Ovary (tissue), 9 donors: Measurements from ENCODE around the gene TPX2. TPM values are rescaled to one million over a fixed set of nuclear protein-coding genes. Genes with fewer than 3 reads are reported as not detected.

Experiments
- DNase-seq, 5 donors: peaks; one replicate each; pipeline ENCODE4 v3.0.0-alpha.2; 2019 to 2020
- H3K27ac ChIP-seq, 2 donors: fragments of 200-600 bp; one replicate each; pipeline versions ENCODE4 v1.5.1 to v1.8.0; 2019 to 2022
- H3K27me3 ChIP-seq: fragments of 200-600 bp; one replicate; pipeline ENCODE4 v1.8.0; 2022
- H3K36me3 ChIP-seq: fragments of 200-600 bp; sonication (generic); one replicate; pipeline ENCODE4 v1.5.1; 2019
- H3K4me1 ChIP-seq: one replicate; pipeline ENCODE4 v1.8.1; 2013; ENCODE audit warnings: mild to moderate bottlenecking, moderate library complexity; ENCODE audit not compliant: insufficient read depth
- H3K4me3 ChIP-seq: fragments of 200-600 bp; sonication (generic); one replicate; pipeline ENCODE4 v1.5.1; 2017
- H3K9me3 ChIP-seq, 2 donors: fragments of 200-600 bp in 1 of 2; sonication (generic) in 1 of 2; one replicate each; pipeline versions ENCODE4 v1.5.1 to v1.8.1; 2013 to 2019; ENCODE audit warnings: mild to moderate bottlenecking in 1 of 2, moderate library complexity in 1 of 2
- EP300 ChIP-seq: sonication (generic); formaldehyde crosslinking; IDR thresholded peaks from one replicate; pipeline ENCODE4 v1.6.1; 2017; ENCODE audit warnings: antibody characterized with exemption
- POLR2A ChIP-seq: fragments of 450-650 bp; IDR thresholded peaks from one replicate; pipeline ENCODE4 v1.6.1; 2017; ENCODE audit warnings: antibody characterized with exemption, mild to moderate bottlenecking, moderate library complexity
- WGBS, 3 donors: extraction: QIAGEN DNeasy Blood & Tissue Kit in 1 of 3; methylation state at CpG; one replicate each; pipeline versions ENCODE4 v1.1.5 to v1.1.7; 2013 to 2017; 5-methylcytosine and 5-hydroxymethylcytosine counted together
- intact Hi-C, 4 donors: fragments of 100-400 bp; cut with DNase I; formaldehyde crosslinking; loops; one replicate each; pipeline versions ENCODE4 v1.11.0 to v1.15.1; 2022 to 2023
- polyA plus RNA-seq, 2 donors: library from polyadenylated mRNA; stranded (reverse); fragments of 200-250 nt in 1 of 2; fragments of 350-450 nt in 1 of 2; fragmentation: Illumina TruSeq in 1 of 2; extraction: RNeasy Lipid Tissue Mini Kit (QIAGEN cat#74804) in 1 of 2; gene quantifications; one replicate each; pipeline ENCODE4 v1.2.3, GENCODE V29; 2013 to 2014
- total RNA-seq, 7 donors: library from RNA; depleted of rRNA in 2 of 7; stranded (reverse); fragments of >200 nt in 2 of 7; fragmentation: NEBNext Ultra II Directional in 3 of 7; extraction: Animal tissue kit (Norgen Biotek cat#: 25700) in 3 of 7; gene quantifications; one replicate each; pipeline versions ENCODE4 v1.1.0 to v1.2.4, GENCODE V29; 2016 to 2023
- TF ChIP-seq, protein P1 (sequence below), 3 donors: fragments of 450-650 bp in 2 of 3; fragments of 200-600 bp in 1 of 3; IDR thresholded peaks; one replicate each; pipeline versions ENCODE4 v1.5.1 to v1.8.0; 2016 to 2022; ENCODE audit warnings: antibody characterized with exemption in 3 of 3, mild to moderate bottlenecking in 1 of 3
- donor health status: DM: no; HTN: no; CAD: no; lungs with moderate emphysema.
- donor health status: DM: no; HTN: no; CAD: no.
- donor health status: Bipolar disorder and iron deficiency.
- donor health status: DM: yes; HTN: yes; CAD: no.
- donor health status: DM: no; HTN: no; CAD: no.
- donor health status: DM: yes; HTN: yes; CAD: no.

Gene TPX2
- total and polyA plus RNA-seq, 9 donors = 0.10 to 5.2 (median 0.91) TPM

DNA sequence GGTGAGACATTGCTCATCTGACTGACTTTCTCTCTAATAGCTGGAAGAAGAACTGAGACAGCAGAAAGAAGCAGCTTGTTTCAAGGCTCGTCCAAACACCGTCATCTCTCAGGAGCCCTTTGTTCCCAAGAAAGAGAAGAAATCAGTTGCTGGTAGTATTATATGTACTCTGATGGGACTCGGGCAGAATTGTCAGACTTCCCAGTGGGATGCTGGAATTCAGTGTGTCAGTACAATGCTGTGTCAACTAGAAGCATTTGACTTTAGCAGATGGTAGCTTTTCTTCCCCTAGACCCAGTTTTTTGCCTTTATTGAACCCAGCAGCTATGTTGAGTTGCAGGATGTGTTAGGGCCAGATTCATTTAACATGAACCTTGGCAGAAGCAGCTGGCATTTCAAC, 58.3 kb downstream of the TPX2 start:
- TF ChIP-seq EP300 = no peak
- TF ChIP-seq, protein P1, sequence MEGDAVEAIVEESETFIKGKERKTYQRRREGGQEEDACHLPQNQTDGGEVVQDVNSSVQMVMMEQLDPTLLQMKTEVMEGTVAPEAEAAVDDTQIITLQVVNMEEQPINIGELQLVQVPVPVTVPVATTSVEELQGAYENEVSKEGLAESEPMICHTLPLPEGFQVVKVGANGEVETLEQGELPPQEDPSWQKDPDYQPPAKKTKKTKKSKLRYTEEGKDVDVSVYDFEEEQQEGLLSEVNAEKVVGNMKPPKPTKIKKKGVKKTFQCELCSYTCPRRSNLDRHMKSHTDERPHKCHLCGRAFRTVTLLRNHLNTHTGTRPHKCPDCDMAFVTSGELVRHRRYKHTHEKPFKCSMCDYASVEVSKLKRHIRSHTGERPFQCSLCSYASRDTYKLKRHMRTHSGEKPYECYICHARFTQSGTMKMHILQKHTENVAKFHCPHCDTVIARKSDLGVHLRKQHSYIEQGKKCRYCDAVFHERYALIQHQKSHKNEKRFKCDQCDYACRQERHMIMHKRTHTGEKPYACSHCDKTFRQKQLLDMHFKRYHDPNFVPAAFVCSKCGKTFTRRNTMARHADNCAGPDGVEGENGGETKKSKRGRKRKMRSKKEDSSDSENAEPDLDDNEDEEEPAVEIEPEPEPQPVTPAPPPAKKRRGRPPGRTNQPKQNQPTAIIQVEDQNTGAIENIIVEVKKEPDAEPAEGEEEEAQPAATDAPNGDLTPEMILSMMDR (IDR thresholded peaks at IDR 0.05) = no peak
- no peak for TF ChIP-seq POLR2A
- Histone ChIP-seq H3K27ac (no peak overlapping the region), H3K4me3 (no peak overlapping the region), H3K4me1 (no peaks in the 10 kb centered on the region), H3K27me3 (no peaks in the 10 kb centered on the region), H3K9me3 (no peaks in the 10 kb centered on the region), H3K36me3 (no peaks in the 10 kb centered on the region)
- DNase-seq = no peak
- WGBS, 3 donors = 85 to 91% (median 87%) methylated on average over 3 of the region's 3 CpGs
- intact Hi-C loops = no loop called here

DNA sequence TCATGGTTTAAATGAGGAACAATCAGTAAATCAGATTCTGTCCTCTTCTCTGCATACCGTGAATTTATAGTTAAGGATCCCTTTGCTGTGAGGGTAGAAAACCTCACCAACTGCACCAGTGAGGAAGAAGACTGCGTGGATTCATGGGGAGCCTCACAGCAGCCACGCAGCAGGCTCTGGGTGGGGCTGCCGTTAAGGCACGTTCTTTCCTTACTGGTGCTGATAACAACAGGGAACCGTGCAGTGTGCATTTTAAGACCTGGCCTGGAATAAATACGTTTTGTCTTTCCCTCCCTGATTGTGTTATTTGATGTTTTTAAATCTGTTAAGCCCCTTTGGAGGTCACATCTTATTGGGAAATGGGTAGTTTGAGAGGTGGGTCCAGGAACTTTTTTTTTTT, 62.4 kb downstream of the TPX2 start:
- no peak for DNase-seq
- TF ChIP-seq, protein P1 (IDR thresholded peaks at IDR 0.05) = no peak
- TF ChIP-seq EP300 = no peak
- TF ChIP-seq POLR2A = no peak
- Histone ChIP-seq H3K4me1 (no peaks in the 10 kb centered on the region), H3K9me3 (no peaks in the 10 kb centered on the region), H3K27ac (no peak overlapping the region), H3K4me3 (no peak overlapping the region), H3K36me3 (no peaks in the 10 kb centered on the region), H3K27me3 (no peaks in the 10 kb centered on the region)
- 76 to 86% (median 76%) methylated on average over 7 of the region's 7 CpGs for WGBS, 3 donors
- intact Hi-C loops = no loop called here

DNA sequence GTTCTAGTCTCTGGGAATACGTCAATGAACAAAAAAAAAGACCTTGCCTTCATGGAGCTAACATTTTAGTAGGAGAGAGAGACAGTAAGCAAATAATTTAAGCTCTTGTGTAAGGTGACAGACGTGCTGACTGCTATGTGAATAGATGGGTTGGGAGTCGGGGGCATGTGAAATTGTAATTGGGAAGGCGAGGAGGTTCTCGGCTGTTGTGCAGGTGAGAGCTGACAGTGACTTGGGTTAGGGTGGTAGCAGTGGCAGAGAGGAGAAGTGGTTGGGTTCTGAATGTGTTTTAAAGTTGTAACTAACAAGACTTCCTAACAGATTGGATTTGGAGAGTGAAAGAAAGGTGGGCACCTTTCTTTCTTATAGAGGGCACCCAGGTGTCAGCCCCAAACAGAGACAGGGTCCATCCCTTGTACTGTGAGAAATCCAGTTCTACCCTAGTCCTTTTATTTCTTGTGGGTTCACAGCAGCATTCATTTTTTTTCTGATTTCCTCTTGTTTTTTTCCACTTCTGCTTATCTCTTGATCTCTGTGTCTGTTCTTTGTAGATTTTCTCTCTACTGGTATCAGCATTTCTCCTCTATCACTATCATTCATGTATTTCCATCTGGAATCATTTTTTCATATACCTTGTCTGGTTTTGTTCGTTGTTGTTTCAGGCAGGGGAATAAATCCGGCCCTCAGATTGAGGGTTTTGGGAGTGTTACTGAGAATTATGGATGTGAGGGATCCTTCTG, 64.6 kb downstream of the TPX2 start:
- Histone ChIP-seq H3K9me3 (no peaks in the 10 kb centered on the region), H3K4me1 (no peaks in the 10 kb centered on the region), H3K27me3 (no peaks in the 10 kb centered on the region), H3K36me3 (no peaks in the 10 kb centered on the region), H3K27ac (no peak overlapping the region), H3K4me3 (no peak overlapping the region)
- TF ChIP-seq, protein P1 (IDR thresholded peaks at IDR 0.05) = no peak
- TF ChIP-seq POLR2A (no peak), EP300 (no peak)
- no peak for DNase-seq
- 91 to 95% (median 93%) methylated on average over 7 of the region's 7 CpGs for WGBS, 3 donors
- intact Hi-C loops = no loop called here

DNA sequence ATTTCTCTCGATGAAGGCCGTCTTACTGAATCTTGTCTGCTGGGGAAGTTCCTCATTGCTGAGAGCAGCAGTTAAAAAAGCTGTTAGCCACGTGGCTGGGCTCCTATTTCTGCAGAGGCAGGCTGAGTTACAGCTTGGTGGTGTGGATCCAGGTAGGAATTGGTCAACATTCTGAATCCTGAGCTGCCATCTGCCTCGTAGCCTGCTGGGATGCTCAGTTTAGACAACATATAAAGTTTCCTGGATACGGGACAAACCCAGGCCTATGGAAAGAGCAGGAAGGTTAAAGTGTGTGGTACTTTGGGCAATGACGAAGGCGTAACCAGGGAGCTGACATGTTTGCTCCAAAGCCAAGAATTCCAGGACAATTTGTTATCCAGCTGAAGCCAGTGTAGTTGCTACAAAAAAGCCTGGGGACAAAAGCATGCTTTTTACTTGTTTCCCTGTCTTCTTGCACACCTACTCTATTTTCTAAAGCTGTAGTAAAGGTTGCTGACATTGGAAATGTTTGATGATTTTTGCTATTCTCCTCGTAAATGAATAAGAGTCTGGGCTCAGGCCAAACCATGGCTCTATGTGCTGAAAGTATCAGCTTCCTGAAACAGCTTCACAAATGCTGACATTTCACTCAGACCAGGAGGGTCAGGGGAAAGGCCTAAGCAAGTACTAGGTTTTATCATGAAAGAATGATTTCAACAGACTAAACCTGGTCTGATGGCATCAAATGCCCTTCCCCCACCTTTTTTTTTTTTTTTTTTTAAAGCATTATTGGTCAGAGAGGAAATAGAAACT, 67.7 kb downstream of the TPX2 start:
- intact Hi-C loops = no loop called here

More for the DNA sequence above, 67.7 kb downstream of the TPX2 start:
- Histone ChIP-seq H3K4me3 (no peak overlapping the region), H3K4me1 (no peaks in the 10 kb centered on the region), H3K36me3 (no peaks in the 10 kb centered on the region), H3K9me3 (no peaks in the 10 kb centered on the region), H3K27me3 (no peaks in the 10 kb centered on the region), H3K27ac (no peak overlapping the region)
- no peak for TF ChIP-seq POLR2A
- no peak for TF ChIP-seq EP300
- TF ChIP-seq, protein P1 (IDR thresholded peaks at IDR 0.05) = no peak
- DNase-seq = no peak
- 77 to 84% (median 78%) methylated on average over 8 of the region's 8 CpGs for WGBS, 3 donors
